ENCODE results near the gene SETD3. TPM values are rescaled to one million over a fixed set of nuclear protein-coding genes. Genes with fewer than 3 reads are reported as not detected.

Gene SETD3
- total RNA-seq, 1 donor from 2014 or later = 46.0 TPM

GRCh38 chr14:99426265-99426664, 54.4 kb downstream of the SETD3 start:
- no peak for TF ChIP-seq CTCF (IDR thresholded peaks at IDR 0.05; ENCODE audit: unreplicated experiment)
- peaks cover 17% of the 10 kb centered on the region for H3K36me3 Mint-ChIP-seq (ENCODE audit: insufficient read depth)
- no peak for DNase-seq (ENCODE audit: low spot score, unreplicated experiment)

GRCh38 chr14:99425272-99425681, 55.4 kb downstream of the SETD3 start:
- peaks cover 19% of the 10 kb centered on the region for H3K36me3 Mint-ChIP-seq (ENCODE audit: insufficient read depth)
- no peak for TF ChIP-seq CTCF (IDR thresholded peaks at IDR 0.05; ENCODE audit: unreplicated experiment)
- H3K4me3 Mint-ChIP-seq (ENCODE audit: low read depth) = no peak overlapping the region
- no peak overlapping the region for H3K27ac Mint-ChIP-seq
- no peaks in the 10 kb centered on the region for H3K27me3 Mint-ChIP-seq
- peaks cover 16% of the 10 kb centered on the region for H3K4me1 Mint-ChIP-seq (ENCODE audit: low read depth)
- peaks cover 7% of the 10 kb centered on the region for H3K9me3 Mint-ChIP-seq (ENCODE audit: low read depth)
- DNase-seq (ENCODE audit: low spot score, unreplicated experiment) = no peak

More at GRCh38 chr14:99426265-99426664, 54.4 kb downstream of the SETD3 start:
- Mint-ChIP-seq H3K27me3 (no peaks in the 10 kb centered on the region), H3K9me3 (ENCODE audit: low read depth) (peaks cover 7% of the 10 kb centered on the region), H3K4me3 (ENCODE audit: low read depth) (no peak overlapping the region), H3K4me1 (ENCODE audit: low read depth) (peaks cover 22% of the 10 kb centered on the region), H3K27ac (no peak overlapping the region)

- Mint-ChIP-seq H3K27ac (no peak overlapping the region), H3K27me3 (no peaks in the 10 kb centered on the region), H3K4me1 (ENCODE audit: low read depth) (peaks cover 13% of the 10 kb centered on the region), H3K36me3 (ENCODE audit: insufficient read depth) (peaks cover 20% of the 10 kb centered on the region), H3K9me3 (ENCODE audit: low read depth) (peaks cover 7% of the 10 kb centered on the region), H3K4me3 (ENCODE audit: low read depth) (no peak overlapping the region)
- TF ChIP-seq CTCF (IDR thresholded peaks at IDR 0.05; ENCODE audit: unreplicated experiment) = no peak
- no peak for DNase-seq (ENCODE audit: low spot score, unreplicated experiment)
These were observed 56.3 kb downstream of the SETD3 start for GRCh38 chr14:99424306-99424877.

GRCh38 chr14:99423434-99423833, 57.2 kb downstream of the SETD3 start:
- H3K27ac Mint-ChIP-seq = no peak overlapping the region

More at GRCh38 chr14:99423434-99423833, 57.2 kb downstream of the SETD3 start:
- no peaks in the 10 kb centered on the region for H3K27me3 Mint-ChIP-seq
- peaks cover 2% of the 10 kb centered on the region for H3K9me3 Mint-ChIP-seq (ENCODE audit: low read depth)
- H3K36me3 Mint-ChIP-seq (ENCODE audit: insufficient read depth) = peaks cover 15% of the 10 kb centered on the region
- TF ChIP-seq CTCF (IDR thresholded peaks at IDR 0.05; ENCODE audit: unreplicated experiment) = no peak
- no peak overlapping the region for H3K4me3 Mint-ChIP-seq (ENCODE audit: low read depth)
- peaks cover 13% of the 10 kb centered on the region for H3K4me1 Mint-ChIP-seq (ENCODE audit: low read depth)
- no peak for DNase-seq (ENCODE audit: low spot score, unreplicated experiment)
